Measurements from ENCODE around the gene WDR7. TPM values are rescaled to one million over a fixed set of nuclear protein-coding genes. Genes with fewer than 3 reads are reported as not detected.
A peak's percentile ranks its signal among the peaks of the same experiment; 100 is the strongest.

WDR7 gene
- polyA plus RNA-seq, 4 donors: 11.1 to 14.6 (median 12.5) TPM

- DNase-seq (ENCODE audit: low read depth in 4 of 4, low spot score in 3 of 4): peak in 2 of 4 donors; percentile 3 to 15
Observed at GRCh38 chr18:56873441-56874140, 222.4 kb downstream of the WDR7 start.

GRCh38 chr18:56878711-56879110 lies 227.6 kb downstream of the WDR7 start:
- DNase-seq (ENCODE audit: low read depth in 4 of 4, low spot score in 3 of 4): no peak

DNA sequence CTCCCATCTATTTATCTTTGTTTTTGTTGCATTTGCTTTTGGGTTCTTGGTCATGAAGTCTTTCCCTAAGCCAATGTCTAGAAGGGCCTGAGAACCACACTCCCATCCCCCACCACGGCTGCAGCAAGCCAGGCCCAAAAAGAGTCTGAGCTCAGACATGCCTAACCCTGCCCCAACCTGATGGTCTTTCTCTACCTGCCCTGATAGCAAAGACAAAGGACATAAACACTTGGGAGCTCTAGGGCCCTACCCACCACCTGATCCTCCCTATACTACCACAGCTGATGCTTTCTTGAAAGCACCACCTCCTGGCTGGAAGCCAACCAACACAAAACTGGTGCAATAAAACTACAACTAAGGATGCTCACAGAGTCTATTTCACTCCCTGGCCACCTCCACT lies 233.4 kb downstream of the WDR7 start:
- no peak for DNase-seq (ENCODE audit: low read depth in 4 of 4, low spot score in 3 of 4)

GRCh38 chr18:56888978-56889377 lies 237.8 kb downstream of the WDR7 start:
- DNase-seq (ENCODE audit: low read depth in 4 of 4, low spot score in 3 of 4): no peak

GRCh38 chr18:56889621-56890020 lies 238.5 kb downstream of the WDR7 start:
- no peak for DNase-seq (ENCODE audit: low read depth in 4 of 4, low spot score in 3 of 4)

DNA sequence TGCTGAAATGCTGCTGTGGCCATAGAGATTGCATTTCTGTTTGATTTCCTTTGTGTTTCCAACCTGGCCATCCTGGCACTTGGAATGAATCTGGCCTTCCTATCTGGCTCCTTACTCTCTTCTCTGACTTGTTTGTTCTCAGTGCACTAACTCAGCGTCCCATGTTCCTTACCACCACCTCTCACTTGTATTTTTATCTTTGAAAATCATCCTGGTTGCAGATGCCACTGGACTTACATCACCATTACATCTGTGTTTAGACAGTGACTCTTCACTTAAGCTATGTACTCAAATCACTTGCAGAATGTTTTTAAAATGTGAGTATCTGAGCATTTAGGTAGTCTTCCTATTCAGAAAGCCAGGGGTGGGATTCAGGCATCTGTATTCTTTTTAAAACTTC lies 239.5 kb downstream of the WDR7 start:
- no peak for DNase-seq (ENCODE audit: low read depth in 4 of 4, low spot score in 3 of 4)

DNA sequence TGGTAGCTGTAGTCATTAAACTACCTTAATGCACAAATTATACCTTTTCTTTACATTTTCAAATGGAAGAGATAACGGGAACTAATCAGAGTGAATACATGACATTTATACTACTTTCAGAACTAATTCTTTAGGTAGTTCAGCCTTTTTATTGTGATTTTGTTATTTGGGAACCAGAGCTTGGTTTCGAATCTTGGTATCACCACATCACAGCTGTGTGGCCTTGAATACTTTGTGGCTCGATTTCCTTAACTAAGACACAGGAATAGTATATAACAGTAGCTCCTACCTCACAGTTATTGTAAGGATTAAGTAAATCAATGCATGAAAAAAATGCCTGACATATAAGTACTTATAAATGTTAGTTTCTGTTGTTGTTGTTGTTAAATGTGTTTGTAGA lies 240.0 kb downstream of the WDR7 start:
- no peak for DNase-seq (ENCODE audit: low read depth in 4 of 4, low spot score in 3 of 4)

DNA sequence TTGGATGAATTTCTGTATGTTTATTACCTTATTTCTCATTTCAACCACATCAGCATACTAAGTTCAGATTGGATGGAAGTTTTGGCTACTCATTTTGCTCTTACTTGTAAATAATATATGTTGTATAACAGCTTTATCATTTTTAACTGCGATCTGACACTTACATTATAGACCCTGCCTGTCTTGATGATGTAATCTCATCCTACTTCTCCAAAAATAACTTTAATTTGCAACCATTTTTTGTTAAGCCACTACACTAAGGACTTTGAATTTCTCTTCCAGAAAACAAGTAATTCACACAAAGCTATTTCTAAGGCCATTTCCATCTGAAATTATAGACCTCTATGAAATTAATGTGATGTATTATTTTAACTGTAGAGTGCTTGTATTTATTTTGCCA lies 240.7 kb downstream of the WDR7 start:
- no peak for DNase-seq (ENCODE audit: low read depth in 4 of 4, low spot score in 3 of 4)

DNA sequence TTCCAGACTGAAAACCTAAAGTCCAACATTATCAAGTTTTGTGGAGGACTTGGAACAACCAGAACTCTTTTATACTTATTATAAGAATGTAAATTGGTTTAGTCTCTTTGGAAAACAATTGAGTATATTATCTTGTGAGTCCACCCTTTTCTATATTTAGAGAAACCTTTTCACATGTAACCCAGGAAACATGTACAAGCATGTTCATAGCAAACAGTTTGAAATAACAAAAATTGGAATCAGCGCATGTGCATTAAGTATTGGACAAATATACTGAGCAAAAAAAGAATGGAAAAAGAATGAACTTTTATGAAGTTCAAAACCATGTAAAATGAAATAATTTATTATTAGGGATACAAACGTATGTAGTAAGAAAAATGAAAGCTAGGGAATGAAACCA lies 246.0 kb downstream of the WDR7 start:
- no peak for DNase-seq (ENCODE audit: low read depth in 4 of 4, low spot score in 3 of 4)

- DNase-seq (ENCODE audit: low read depth in 4 of 4, low spot score in 3 of 4): no peak
Observed at GRCh38 chr18:56899660-56900059, 248.5 kb downstream of the WDR7 start.

- DNase-seq (ENCODE audit: low read depth in 4 of 4, low spot score in 3 of 4): no peak
Observed at GRCh38 chr18:56900195-56901094, 249.3 kb downstream of the WDR7 start.

DNA sequence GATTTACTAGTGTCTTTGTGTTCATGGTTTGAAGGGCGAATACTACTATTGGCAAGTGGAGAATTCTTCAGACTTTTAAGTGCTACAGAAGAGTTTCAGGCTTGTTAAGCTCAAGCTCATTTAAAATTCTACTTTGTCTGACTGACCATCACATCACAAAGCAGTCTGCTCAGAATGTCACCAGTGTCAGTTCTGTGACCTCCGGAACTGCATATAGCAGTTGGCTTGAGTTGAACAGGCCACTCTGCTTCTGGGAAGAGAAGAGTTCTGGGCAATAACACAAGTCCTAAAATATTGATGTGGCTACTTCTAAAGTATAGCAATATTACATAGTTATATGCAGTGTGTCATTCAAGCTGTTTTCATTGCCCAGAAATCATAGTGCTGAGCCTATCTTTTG lies 250.8 kb downstream of the WDR7 start:
- DNase-seq (ENCODE audit: low read depth in 4 of 4, low spot score in 3 of 4): no peak

DNA sequence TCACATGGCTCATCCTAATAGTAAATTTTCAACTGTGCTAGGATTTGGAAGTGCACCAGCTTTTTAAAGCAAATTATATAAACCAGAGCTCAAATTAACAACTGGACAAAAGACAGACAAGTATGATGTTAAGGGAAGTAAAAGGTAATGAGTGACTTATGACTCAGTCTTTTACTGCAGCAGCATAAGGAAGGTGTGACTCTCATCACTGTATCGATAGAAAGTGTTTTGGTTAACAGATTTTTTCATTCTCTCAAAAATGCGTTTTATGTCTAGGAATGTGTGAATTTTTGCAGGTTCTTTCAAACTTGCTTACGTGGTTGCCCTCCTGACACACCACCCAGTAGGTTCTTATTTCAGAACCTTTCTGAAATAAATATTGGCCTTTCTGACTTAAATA lies 251.5 kb downstream of the WDR7 start:
- DNase-seq (ENCODE audit: low read depth in 4 of 4, low spot score in 3 of 4): no peak

GRCh38 chr18:56903686-56904085 lies 252.5 kb downstream of the WDR7 start:
- no peak for DNase-seq (ENCODE audit: low read depth in 4 of 4, low spot score in 3 of 4)

GRCh38 chr18:56907771-56908170 lies 256.6 kb downstream of the WDR7 start:
- no peak for DNase-seq (ENCODE audit: low read depth in 4 of 4, low spot score in 3 of 4)

DNA sequence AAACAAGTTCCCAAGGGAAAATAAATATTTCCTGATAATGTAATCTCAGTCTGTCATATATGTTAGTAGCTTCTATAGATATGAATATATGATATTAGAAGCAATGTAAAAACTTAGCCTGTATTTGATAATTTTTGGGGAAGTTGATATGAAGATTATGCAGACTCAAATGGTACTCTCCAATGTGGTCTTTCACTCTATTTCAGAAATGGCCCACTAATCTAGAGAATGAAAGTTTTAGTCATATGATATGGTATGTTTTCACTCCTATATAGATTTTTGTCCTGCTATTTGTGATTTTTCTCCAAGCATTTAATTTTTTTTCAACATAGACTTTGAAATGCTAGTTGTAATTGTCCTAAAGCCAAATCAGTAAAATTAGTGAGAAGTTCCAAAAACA lies 259.1 kb downstream of the WDR7 start:
- DNase-seq (ENCODE audit: low read depth in 4 of 4, low spot score in 3 of 4): no peak

DNA sequence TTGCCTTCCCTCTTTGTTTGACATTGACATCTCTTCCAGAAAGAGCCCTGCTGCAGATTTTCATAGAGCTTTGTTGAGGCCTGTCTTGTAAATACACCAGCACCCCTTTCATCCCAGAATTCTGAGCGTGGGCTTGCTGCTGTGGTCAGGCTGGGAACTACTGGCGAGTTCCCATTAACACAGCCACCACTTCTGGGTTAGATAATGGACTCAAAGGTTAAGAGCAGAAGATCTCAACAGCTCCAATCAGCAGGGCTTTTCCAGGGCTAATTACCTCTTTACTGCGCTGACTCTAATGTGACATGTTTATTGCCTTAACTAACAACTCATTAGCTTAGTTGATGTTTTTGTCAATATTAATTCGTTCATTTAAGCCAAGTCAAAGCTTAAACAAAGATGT lies 259.8 kb downstream of the WDR7 start:
- no peak for DNase-seq (ENCODE audit: low read depth in 4 of 4, low spot score in 3 of 4)

DNA sequence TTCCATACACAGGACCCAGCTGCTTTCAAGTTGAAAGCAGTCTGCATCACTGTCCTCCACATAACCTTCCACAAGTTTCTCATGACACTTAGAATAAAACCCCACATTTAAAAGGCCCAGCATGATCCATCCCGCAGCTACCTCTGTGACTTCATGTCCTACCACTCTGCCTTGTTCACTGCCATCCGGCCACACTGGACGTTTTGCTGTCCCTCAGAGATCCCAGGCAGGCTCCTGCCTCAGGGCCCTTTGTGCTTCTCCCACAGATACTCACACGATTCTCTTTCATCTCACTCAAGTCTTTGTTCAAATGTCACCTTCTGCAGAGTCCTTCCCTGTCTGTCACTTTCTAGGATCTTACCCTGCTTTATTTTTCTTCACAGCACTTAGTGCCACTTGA lies 262.8 kb downstream of the WDR7 start:
- DNase-seq (ENCODE audit: low read depth in 4 of 4, low spot score in 3 of 4): no peak

DNA sequence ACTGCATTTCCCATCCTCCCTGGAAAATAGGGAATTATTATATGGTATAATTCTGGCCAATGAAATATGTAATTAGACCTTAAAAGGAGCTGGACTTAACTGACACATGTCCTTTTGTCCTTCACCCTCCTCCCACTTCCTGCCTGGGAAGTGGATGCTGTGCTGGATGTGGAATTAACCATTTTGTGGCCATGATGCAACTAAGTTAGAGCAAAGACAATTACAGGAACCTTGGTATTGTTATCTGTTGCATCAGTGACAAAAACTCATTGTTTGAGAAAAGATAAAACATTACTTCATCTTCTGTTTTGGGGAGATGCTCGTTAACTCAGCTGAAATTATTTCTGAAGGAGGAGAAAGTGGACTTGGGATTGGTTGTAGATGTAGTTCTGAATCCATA lies 268.0 kb downstream of the WDR7 start:
- no peak for DNase-seq (ENCODE audit: low read depth in 4 of 4, low spot score in 3 of 4)

DNA sequence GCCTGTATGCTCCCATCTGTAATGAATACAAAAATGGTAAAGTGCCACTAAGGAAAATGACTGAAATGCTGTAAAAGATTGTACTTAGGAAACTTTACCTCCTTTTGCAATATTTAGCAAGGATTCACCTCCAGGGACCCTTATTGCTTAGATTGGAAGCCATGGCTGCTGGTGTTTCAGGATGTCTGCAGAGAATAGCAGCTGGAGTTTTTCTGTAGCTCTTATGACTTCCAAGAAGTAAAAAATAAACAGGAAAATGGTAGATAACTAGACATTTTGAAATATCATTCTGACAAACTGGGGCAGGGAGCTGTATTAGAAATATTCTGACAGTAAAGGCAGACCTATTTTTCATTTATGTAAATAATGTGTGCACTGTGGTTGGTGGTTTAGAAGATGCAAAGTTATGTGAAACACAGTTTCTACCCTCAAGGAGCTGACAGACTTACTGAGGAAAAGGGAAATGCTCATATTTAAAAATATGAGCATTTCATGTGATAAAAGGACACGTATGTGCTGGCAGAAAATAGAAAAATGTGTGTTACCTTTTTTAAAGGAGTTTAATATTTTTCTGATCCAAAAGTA lies 270.8 kb downstream of the WDR7 start:
- DNase-seq (ENCODE audit: low read depth in 4 of 4, low spot score in 3 of 4): no peak

GRCh38 chr18:56926734-56927133 lies 275.6 kb downstream of the WDR7 start:
- DNase-seq (ENCODE audit: low read depth in 4 of 4, low spot score in 3 of 4): no peak

DNA sequence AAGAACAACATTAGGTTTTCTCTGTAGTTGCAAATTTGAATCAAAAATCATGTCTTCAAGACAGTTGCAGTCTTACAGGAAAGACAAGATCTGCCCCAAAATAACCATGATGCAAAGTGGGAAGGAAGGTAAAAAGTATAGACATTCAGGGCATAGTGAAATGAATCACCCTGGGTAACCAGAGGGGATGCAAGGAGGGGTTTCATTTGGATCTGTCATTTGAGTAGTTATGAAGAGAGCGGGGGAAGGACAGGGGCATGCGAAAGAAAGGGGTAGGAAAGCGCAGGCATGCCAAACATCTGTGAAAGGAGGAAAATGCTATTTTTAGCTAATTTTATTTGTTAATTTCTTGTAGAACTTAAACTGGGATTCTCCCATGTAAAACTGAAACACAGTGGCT lies 276.6 kb downstream of the WDR7 start:
- DNase-seq (ENCODE audit: low read depth in 4 of 4, low spot score in 3 of 4): no peak

All from left renal pelvis (tissue), 4 donors.